ENCODE measurements around the gene TMCC3.
"Not testable (repeated sequence)": the region's sequence is repeated elsewhere in the genome, so short reads cannot be mapped to it uniquely, and the experiment has no call there.

The TMCC3 gene

GRCh38 chr12:94566345-94566744 lies 84.0 kb downstream of the TMCC3 start:
- no peak for DNase-seq (ENCODE audit: low read depth)

GRCh38 chr12:94565683-94566082 lies 84.7 kb downstream of the TMCC3 start:
- no peak for DNase-seq (ENCODE audit: low read depth)

- no peak for DNase-seq (ENCODE audit: low read depth)
These were observed 87.1 kb downstream of the TMCC3 start for GRCh38 chr12:94563286-94563685.

- peak; percentile 13 for DNase-seq (ENCODE audit: low read depth)
These were observed 88.4 kb downstream of the TMCC3 start for GRCh38 chr12:94561943-94562411.

- DNase-seq (ENCODE audit: low read depth), result no peak
These were observed 89.7 kb downstream of the TMCC3 start for GRCh38 chr12:94560431-94561221.

GRCh38 chr12:94558612-94559011 lies 91.7 kb downstream of the TMCC3 start:
- no peak for DNase-seq (ENCODE audit: low read depth)

- DNase-seq (ENCODE audit: low read depth), result no peak
These were observed 92.5 kb downstream of the TMCC3 start for GRCh38 chr12:94557746-94558295.

GRCh38 chr12:94555687-94556086 lies 94.7 kb downstream of the TMCC3 start:
- no peak for DNase-seq (ENCODE audit: low read depth)

- no peak for DNase-seq (ENCODE audit: low read depth)
These were observed 96.5 kb downstream of the TMCC3 start for GRCh38 chr12:94553875-94554274.

- peak; percentile 71 for DNase-seq (ENCODE audit: low read depth)
These were observed 97.2 kb downstream of the TMCC3 start for GRCh38 chr12:94553130-94553519.

GRCh38 chr12:94551810-94552209 lies 98.5 kb downstream of the TMCC3 start:
- no peak for DNase-seq (ENCODE audit: low read depth)

GRCh38 chr12:94550964-94551363 lies 99.4 kb downstream of the TMCC3 start:
- no peak for DNase-seq (ENCODE audit: low read depth)

GRCh38 chr12:94548833-94549232 lies 101.5 kb downstream of the TMCC3 start:
- not testable (repeated sequence) for DNase-seq (ENCODE audit: low read depth)

GRCh38 chr12:94545935-94546771 lies 104.2 kb downstream of the TMCC3 start:
- DNase-seq (ENCODE audit: low read depth), result peak; percentile 41

GRCh38 chr12:94544355-94544754 lies 106.0 kb downstream of the TMCC3 start:
- no peak for DNase-seq (ENCODE audit: low read depth)

- no peak for DNase-seq (ENCODE audit: low read depth)
These were observed 112.0 kb downstream of the TMCC3 start for GRCh38 chr12:94538318-94538717.

- no peak for DNase-seq (ENCODE audit: low read depth)
These were observed 114.1 kb downstream of the TMCC3 start for GRCh38 chr12:94536040-94536965.

GRCh38 chr12:94535510-94535921 lies 114.8 kb downstream of the TMCC3 start:
- no peak for DNase-seq (ENCODE audit: low read depth)

GRCh38 chr12:94534774-94535509 lies 115.4 kb downstream of the TMCC3 start:
- DNase-seq (ENCODE audit: low read depth), result no peak

GRCh38 chr12:94534278-94534677 lies 116.1 kb downstream of the TMCC3 start:
- no peak for DNase-seq (ENCODE audit: low read depth)
